Ascending aorta (tissue), 2 donors: Measurements from ENCODE around the gene SMAD5. TPM values are rescaled to one million over a fixed set of nuclear protein-coding genes. Genes with fewer than 3 reads are reported as not detected.

Experiments used
- DNase-seq, 2 donors: peaks; one replicate each; pipeline ENCODE4 v3.0.0-alpha.2; 2019; ENCODE audit warnings: low spot score in 2 of 2
- H3K27ac ChIP-seq, 2 donors: fragments of 200-600 bp; sonication (generic); one replicate each; pipeline ENCODE4 v1.5.1; 2016 to 2017; ENCODE audit warnings: mild to moderate bottlenecking in 1 of 2
- H3K27me3 ChIP-seq: fragments of 200-600 bp; sonication (generic); one replicate; pipeline ENCODE4 v1.5.1; 2017
- H3K36me3 ChIP-seq, 2 donors: fragments of 200-600 bp; sonication (generic); one replicate each; pipeline ENCODE4 v1.5.1; 2016
- H3K4me1 ChIP-seq, 2 donors: fragments of 200-600 bp; sonication (generic); one replicate each; pipeline ENCODE4 v1.5.1; 2016 to 2017; ENCODE audit warnings: mild to moderate bottlenecking in 1 of 2
- H3K4me3 ChIP-seq, 2 donors: fragments of 200-600 bp; sonication (generic); one replicate each; pipeline ENCODE4 v1.5.1; 2016 to 2017; ENCODE audit warnings: mild to moderate bottlenecking in 1 of 2
- H3K9me3 ChIP-seq, 2 donors: fragments of 200-600 bp; sonication (generic); one replicate each; pipeline ENCODE4 v1.5.1; 2016
- CTCF ChIP-seq, 3 experiments: fragments of 200-600 bp in 2 of 3; fragments of 450-650 bp in 1 of 3; sonication (generic) in 2 of 3; IDR thresholded peaks; one replicate each; pipeline ENCODE4 v1.5.1; 2016 to 2019; ENCODE audit warnings: antibody characterized with exemption in 3 of 3, mild to moderate bottlenecking in 1 of 3, moderate library complexity in 1 of 3
- intact Hi-C: fragments of 100-400 bp; cut with DNase I; formaldehyde crosslinking; loops from one replicate; pipeline ENCODE4 v1.15.1; 2023
- total RNA-seq: library from RNA; depleted of rRNA; stranded (reverse); fragments of >200 nt; gene quantifications from one replicate; pipeline ENCODE4 v1.1.0, GENCODE V29; 2016

Gene SMAD5
- total RNA-seq, 1 donor from 2014 or later, result 23.8 TPM

- DNase-seq, result no peak
- Histone ChIP-seq H3K27ac (no peak overlapping the region), H3K4me1 (no peaks in the 10 kb centered on the region), H3K4me3 (no peak overlapping the region), H3K27me3 (no peaks in the 10 kb centered on the region), H3K9me3 (no peaks in the 10 kb centered on the region), H3K36me3 (no peaks in the 10 kb centered on the region)
- TF ChIP-seq CTCF (IDR thresholded peaks at IDR 0.05), result no peak
- intact Hi-C loops, result no loop called here
Observed at GRCh38 chr5:136215812-136216211, 83.2 kb downstream of the SMAD5 start.

DNA sequence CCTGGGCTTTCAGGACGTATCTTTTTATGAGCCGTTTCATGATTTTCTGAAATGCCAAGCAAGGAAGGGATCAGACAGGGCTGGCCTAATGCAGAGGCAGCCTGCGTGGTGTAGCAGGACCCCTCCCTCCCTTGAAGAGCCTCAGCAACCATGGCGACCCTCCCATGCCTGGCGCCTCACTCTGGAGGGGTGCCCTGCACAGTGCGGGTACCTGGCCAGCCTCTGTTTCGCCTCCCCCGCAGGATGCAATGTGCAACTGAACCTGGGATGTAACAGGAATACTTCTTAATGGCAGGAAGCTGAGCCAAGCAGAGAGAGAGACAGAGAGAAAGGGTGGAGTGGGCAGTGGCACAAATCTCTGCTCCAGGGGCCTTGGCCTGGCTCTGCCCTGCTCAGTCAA lies 83.6 kb downstream of the SMAD5 start:
- TF ChIP-seq CTCF (IDR thresholded peaks at IDR 0.05), result no peak
- Histone ChIP-seq H3K4me1 (no peaks in the 10 kb centered on the region), H3K27me3 (no peaks in the 10 kb centered on the region), H3K36me3 (no peaks in the 10 kb centered on the region), H3K9me3 (no peaks in the 10 kb centered on the region), H3K27ac (no peak overlapping the region), H3K4me3 (no peak overlapping the region)
- no peak for DNase-seq
- intact Hi-C loops, result no loop called here

DNA sequence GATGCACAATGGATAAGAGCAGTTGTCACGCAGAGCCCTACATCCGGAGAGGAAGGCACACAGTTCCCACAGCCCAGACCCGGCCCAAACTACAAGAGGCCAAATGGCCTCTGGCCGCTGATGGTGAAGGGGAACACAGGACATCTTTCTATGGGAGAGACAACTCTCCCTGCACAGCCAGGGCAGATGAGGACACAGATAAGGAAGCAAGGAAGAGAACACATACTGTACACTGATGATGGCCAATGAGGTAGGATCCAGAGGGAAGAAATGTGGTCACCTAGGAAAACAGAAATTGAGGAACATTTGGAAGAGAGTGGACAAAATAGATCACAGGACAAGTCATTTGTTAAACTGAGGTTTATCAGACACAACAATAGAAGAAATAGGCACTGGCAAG lies 88.7 kb downstream of the SMAD5 start:
- no peak overlapping the region for H3K27ac ChIP-seq
- no peak overlapping the region for H3K4me3 ChIP-seq
- H3K4me1 ChIP-seq, result no peaks in the 10 kb centered on the region
- H3K36me3 ChIP-seq, result no peaks in the 10 kb centered on the region
- DNase-seq, result no peak
- H3K27me3 ChIP-seq, result no peaks in the 10 kb centered on the region
- no peaks in the 10 kb centered on the region for H3K9me3 ChIP-seq
- intact Hi-C loops, result no loop called here
- no peak for TF ChIP-seq CTCF (IDR thresholded peaks at IDR 0.05)

DNA sequence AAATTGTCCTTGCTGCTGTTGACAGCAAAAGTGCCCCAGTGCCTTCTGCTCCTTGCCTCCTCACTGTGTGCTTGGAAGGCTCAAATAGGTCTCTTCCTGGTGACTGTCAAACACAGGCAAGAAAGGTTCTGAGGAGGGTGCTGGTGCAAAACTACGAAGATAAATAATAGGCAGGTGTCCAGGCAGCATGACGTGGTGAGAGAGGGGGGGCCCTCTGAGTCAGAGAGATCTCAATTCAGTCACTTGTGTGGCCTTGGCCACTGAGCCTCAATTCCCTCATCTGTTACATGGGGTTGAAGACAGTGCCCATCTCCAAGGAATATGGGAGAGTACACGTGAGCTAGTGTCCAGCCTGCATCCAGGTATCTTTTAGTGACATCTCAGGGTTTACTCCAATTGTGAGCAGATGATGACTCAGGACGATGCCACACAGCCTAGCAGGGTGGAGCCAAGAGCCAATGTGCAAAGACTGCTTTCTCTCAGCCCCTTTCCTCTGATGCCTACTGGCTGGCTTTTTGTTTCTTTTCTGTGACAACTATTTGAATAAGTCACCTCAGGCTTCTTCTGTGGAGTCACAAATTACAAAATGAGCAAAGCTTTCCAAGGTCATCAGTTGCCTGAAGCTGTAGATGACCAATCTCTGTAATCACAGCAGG lies 90.1 kb downstream of the SMAD5 start:
- Histone ChIP-seq H3K27me3 (no peaks in the 10 kb centered on the region), H3K36me3 (no peaks in the 10 kb centered on the region), H3K27ac (no peak overlapping the region), H3K4me1 (no peaks in the 10 kb centered on the region), H3K4me3 (no peak overlapping the region), H3K9me3 (no peaks in the 10 kb centered on the region)
- no peak for DNase-seq
- no peak for TF ChIP-seq CTCF (IDR thresholded peaks at IDR 0.05)
- intact Hi-C loops, result no loop called here

GRCh38 chr5:136225796-136226195 lies 93.2 kb downstream of the SMAD5 start:
- H3K4me1 ChIP-seq, result no peaks in the 10 kb centered on the region
- H3K27me3 ChIP-seq, result no peaks in the 10 kb centered on the region
- no peak overlapping the region for H3K4me3 ChIP-seq
- no peaks in the 10 kb centered on the region for H3K9me3 ChIP-seq
- H3K36me3 ChIP-seq, result no peaks in the 10 kb centered on the region
- H3K27ac ChIP-seq, result no peak overlapping the region
- DNase-seq, result no peak
- intact Hi-C loops, result no loop called here
- TF ChIP-seq CTCF (IDR thresholded peaks at IDR 0.05), result no peak

DNA sequence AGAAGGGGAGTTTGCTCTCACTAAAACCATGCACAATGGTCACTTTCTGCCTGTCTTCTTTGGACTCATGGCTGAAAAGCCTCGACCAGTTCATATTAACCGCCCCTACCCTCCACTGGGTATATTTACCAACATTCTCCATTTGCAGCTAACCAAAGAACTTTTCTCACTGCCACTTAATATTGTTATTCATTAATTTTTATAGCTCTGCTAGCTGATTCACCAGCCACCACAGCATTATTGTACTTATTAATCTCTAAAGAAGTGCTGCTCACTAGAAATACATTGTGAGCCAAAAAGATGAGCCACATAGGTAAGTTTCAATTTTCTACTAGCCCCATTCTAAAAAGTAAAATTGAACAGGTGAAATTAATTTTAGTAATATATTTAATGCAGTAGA lies 93.8 kb downstream of the SMAD5 start:
- Histone ChIP-seq H3K27ac (no peak overlapping the region), H3K9me3 (no peaks in the 10 kb centered on the region), H3K36me3 (no peaks in the 10 kb centered on the region), H3K4me1 (no peaks in the 10 kb centered on the region), H3K27me3 (no peaks in the 10 kb centered on the region), H3K4me3 (no peak overlapping the region)
- intact Hi-C loops, result no loop called here
- TF ChIP-seq CTCF (IDR thresholded peaks at IDR 0.05), result no peak
- no peak for DNase-seq
